ENCODE measurements around the gene ESPL1.
A peak's percentile ranks its signal among the peaks of the same experiment; 100 is the strongest.

Gene ESPL1

GRCh38 chr12:53231671-53231920 is 36.5 kb upstream of the ESPL1 start:
- DNase-seq (ENCODE audit: low read depth in 2 of 2): no peak

GRCh38 chr12:53231921-53232645 is 36.0 kb upstream of the ESPL1 start, which contains the start of gene RARG:
Gene RARG, minus strand, starts transcription at chr12:53232209. Its CDS starts 4,664 bp downstream, at chr12:53227545.
- DNase-seq (ENCODE audit: low read depth in 2 of 2): peak; percentile 61 to 71

GRCh38 chr12:53232646-53233461 is 35.2 kb upstream of the ESPL1 start:
- DNase-seq (ENCODE audit: low read depth in 2 of 2): no peak

GRCh38 chr12:53233671-53234121 is 34.4 kb upstream of the ESPL1 start:
- no peak for DNase-seq (ENCODE audit: low read depth in 2 of 2)

GRCh38 chr12:53234271-53234914 is 33.7 kb upstream of the ESPL1 start:
- DNase-seq (ENCODE audit: low read depth in 2 of 2): no peak

GRCh38 chr12:53235164-53235563 is 32.9 kb upstream of the ESPL1 start:
- no peak for DNase-seq (ENCODE audit: low read depth in 2 of 2)

- no peak for DNase-seq (ENCODE audit: low read depth in 2 of 2)
These were observed 32.2 kb upstream of the ESPL1 start for GRCh38 chr12:53235742-53236442.

GRCh38 chr12:53236443-53237111 is 31.5 kb upstream of the ESPL1 start:
- peak in 1 of 2 donors; percentile 28 for DNase-seq (ENCODE audit: low read depth in 2 of 2)

GRCh38 chr12:53239643-53240258 is 28.3 kb upstream of the ESPL1 start:
- DNase-seq (ENCODE audit: low read depth in 2 of 2): no peak

- DNase-seq (ENCODE audit: low read depth in 2 of 2): no peak
These were observed 26.3 kb upstream of the ESPL1 start for GRCh38 chr12:53241623-53242412.

GRCh38 chr12:53244337-53244736 is 23.8 kb upstream of the ESPL1 start:
- DNase-seq (ENCODE audit: low read depth in 2 of 2): no peak

GRCh38 chr12:53245286-53245685 is 22.8 kb upstream of the ESPL1 start:
- DNase-seq (ENCODE audit: low read depth in 2 of 2): no peak

GRCh38 chr12:53251477-53252348 is 16.4 kb upstream of the ESPL1 start:
- DNase-seq (ENCODE audit: low read depth in 2 of 2): peak in 1 of 2 donors; percentile 60

- DNase-seq (ENCODE audit: low read depth in 2 of 2): no peak
These were observed 15.7 kb upstream of the ESPL1 start for GRCh38 chr12:53252349-53252916.

- no peak for DNase-seq (ENCODE audit: low read depth in 2 of 2)
These were observed 14.8 kb upstream of the ESPL1 start for GRCh38 chr12:53253298-53253697.

- DNase-seq (ENCODE audit: low read depth in 2 of 2): no peak
These were observed 13.1 kb upstream of the ESPL1 start for GRCh38 chr12:53254816-53255545.

- no peak for DNase-seq (ENCODE audit: low read depth in 2 of 2)
These were observed 12.1 kb upstream of the ESPL1 start for GRCh38 chr12:53255996-53256395.
